DMS79 (cell line): ENCODE measurements around the gene SCARF2.
A peak's percentile ranks its signal among the peaks of the same experiment; 100 is the strongest.
"Not testable (repeated sequence)": the region's sequence is repeated elsewhere in the genome, so short reads cannot be mapped to it uniquely, and the experiment has no call there.

Experiments
- DNase-seq: peaks from one replicate; lab custom pipeline; 2025; lab: John Stamatoyannopoulos, UW

Gene SCARF2

GRCh38 chr22:20395181-20395906 lies 42.3 kb downstream of the SCARF2 start:
- no peak for DNase-seq

- peak; percentile 68 for DNase-seq
Measured at GRCh38 chr22:20393705-20394476, 43.7 kb downstream of the SCARF2 start, which contains the start of gene ZNF74. ZNF74 (plus strand) TSS chr22:20394151; CDS start chr22:20394629, 478 bp downstream.

GRCh38 chr22:20392983-20393704 lies 44.5 kb downstream of the SCARF2 start:
- DNase-seq = no peak

- DNase-seq = not testable (repeated sequence)
Measured at GRCh38 chr22:20392365-20392881, 45.2 kb downstream of the SCARF2 start.

- DNase-seq = no peak
Measured at GRCh38 chr22:20391222-20391621, 46.4 kb downstream of the SCARF2 start.

- DNase-seq = no peak
Measured at GRCh38 chr22:20390394-20390907, 47.2 kb downstream of the SCARF2 start.

- no peak for DNase-seq
Measured at GRCh38 chr22:20389288-20389687, 48.3 kb downstream of the SCARF2 start.

GRCh38 chr22:20388200-20388599 lies 49.4 kb downstream of the SCARF2 start:
- no peak for DNase-seq

GRCh38 chr22:20386972-20387371 lies 50.7 kb downstream of the SCARF2 start:
- DNase-seq = no peak

- DNase-seq = no peak
Measured at GRCh38 chr22:20386336-20386735, 51.3 kb downstream of the SCARF2 start.

GRCh38 chr22:20384865-20385264 lies 52.8 kb downstream of the SCARF2 start:
- no peak for DNase-seq

- DNase-seq = no peak
Measured at GRCh38 chr22:20384171-20384570, 53.5 kb downstream of the SCARF2 start.

GRCh38 chr22:20383538-20383937 lies 54.1 kb downstream of the SCARF2 start:
- DNase-seq = no peak

- DNase-seq = no peak
Measured at GRCh38 chr22:20380486-20380885, 57.1 kb downstream of the SCARF2 start.

- not testable (repeated sequence) for DNase-seq
Measured at GRCh38 chr22:20378684-20379083, 58.9 kb downstream of the SCARF2 start.

- DNase-seq = no peak
Measured at GRCh38 chr22:20378110-20378509, 59.5 kb downstream of the SCARF2 start.

- not testable (repeated sequence) for DNase-seq
Measured at GRCh38 chr22:20376983-20377382, 60.6 kb downstream of the SCARF2 start.

- DNase-seq = not testable (repeated sequence)
Measured at GRCh38 chr22:20376281-20376680, 61.3 kb downstream of the SCARF2 start.
